ENCODE results near the gene STYXL1. TPM values are rescaled to one million over a fixed set of nuclear protein-coding genes. Genes with fewer than 3 reads are reported as not detected.
A peak's percentile ranks its signal among the peaks of the same experiment; 100 is the strongest.

Gene STYXL1
- total RNA-seq, 1 donor from 2014 or later: 46.3 TPM

DNA sequence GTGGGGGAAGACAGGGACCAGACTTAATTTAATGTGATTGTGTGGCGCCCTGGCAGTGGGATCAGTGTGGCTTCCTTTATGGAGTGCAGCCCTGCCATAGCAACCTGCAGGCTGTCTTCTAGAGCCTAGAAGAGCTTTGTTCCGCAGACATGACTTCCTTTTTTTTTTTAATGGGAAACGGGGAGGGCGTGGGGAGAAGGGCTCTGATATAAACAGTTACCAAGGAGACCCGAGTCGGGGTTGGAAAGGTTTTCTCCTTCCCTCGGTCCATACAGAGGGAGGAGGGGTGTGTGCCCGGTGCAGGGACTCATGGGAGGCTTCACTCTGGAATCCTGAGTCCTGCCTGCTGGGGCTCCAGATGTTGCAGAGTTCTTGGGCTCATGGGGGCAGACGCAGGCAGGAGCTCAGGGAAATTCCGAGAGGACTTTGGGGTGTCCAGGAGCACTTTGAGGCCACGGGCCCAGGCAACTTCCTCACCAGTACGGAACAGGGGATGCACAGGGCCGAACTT lies 80.3 kb downstream of the STYXL1 start:
- TF ChIP-seq, protein P1, sequence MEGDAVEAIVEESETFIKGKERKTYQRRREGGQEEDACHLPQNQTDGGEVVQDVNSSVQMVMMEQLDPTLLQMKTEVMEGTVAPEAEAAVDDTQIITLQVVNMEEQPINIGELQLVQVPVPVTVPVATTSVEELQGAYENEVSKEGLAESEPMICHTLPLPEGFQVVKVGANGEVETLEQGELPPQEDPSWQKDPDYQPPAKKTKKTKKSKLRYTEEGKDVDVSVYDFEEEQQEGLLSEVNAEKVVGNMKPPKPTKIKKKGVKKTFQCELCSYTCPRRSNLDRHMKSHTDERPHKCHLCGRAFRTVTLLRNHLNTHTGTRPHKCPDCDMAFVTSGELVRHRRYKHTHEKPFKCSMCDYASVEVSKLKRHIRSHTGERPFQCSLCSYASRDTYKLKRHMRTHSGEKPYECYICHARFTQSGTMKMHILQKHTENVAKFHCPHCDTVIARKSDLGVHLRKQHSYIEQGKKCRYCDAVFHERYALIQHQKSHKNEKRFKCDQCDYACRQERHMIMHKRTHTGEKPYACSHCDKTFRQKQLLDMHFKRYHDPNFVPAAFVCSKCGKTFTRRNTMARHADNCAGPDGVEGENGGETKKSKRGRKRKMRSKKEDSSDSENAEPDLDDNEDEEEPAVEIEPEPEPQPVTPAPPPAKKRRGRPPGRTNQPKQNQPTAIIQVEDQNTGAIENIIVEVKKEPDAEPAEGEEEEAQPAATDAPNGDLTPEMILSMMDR (IDR thresholded peaks at IDR 0.05; ENCODE audit: unreplicated experiment): no peak
- H3K27ac Mint-ChIP-seq (ENCODE audit: unreplicated experiment): peak overlapping the region; percentile 96
- no peak overlapping the region for H3K4me3 Mint-ChIP-seq (ENCODE audit: unreplicated experiment)
- no peaks in the 10 kb centered on the region for H3K9me3 Mint-ChIP-seq (ENCODE audit: unreplicated experiment)
- peak; percentile 28 for DNase-seq (ENCODE audit: low spot score)
- peaks cover 7% of the 10 kb centered on the region for H3K27me3 Mint-ChIP-seq (ENCODE audit: unreplicated experiment)
- peaks cover 26% of the 10 kb centered on the region for H3K4me1 Mint-ChIP-seq (ENCODE audit: unreplicated experiment)
- H3K36me3 Mint-ChIP-seq (ENCODE audit: low read depth, unreplicated experiment): peaks cover 9% of the 10 kb centered on the region

DNA sequence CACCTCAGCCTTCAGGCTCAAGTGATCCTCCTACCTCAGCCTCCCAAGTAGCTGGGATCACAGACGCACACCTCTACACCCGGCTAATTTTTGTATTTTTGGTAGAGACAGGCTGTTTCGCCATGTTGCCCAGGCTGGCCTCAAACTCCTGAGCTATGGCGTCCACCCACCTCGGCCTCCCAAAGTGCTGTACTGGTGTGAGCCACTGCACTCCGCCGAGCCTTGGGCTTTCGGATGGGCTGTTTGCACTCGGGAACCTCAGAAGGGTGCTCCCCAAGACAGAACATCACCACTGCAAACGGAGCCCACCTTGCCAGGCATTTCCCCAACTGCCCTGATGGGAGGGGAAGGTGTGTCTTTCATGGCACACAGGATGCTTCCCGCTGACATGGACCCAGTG lies 80.7 kb downstream of the STYXL1 start:
- Mint-ChIP-seq H3K9me3 (ENCODE audit: unreplicated experiment) (no peaks in the 10 kb centered on the region), H3K36me3 (ENCODE audit: low read depth, unreplicated experiment) (peaks cover 9% of the 10 kb centered on the region), H3K27me3 (ENCODE audit: unreplicated experiment) (peaks cover 8% of the 10 kb centered on the region), H3K27ac (ENCODE audit: unreplicated experiment) (peak overlapping the region; percentile 96), H3K4me3 (ENCODE audit: unreplicated experiment) (no peak overlapping the region), H3K4me1 (ENCODE audit: unreplicated experiment) (peaks cover 25% of the 10 kb centered on the region)
- TF ChIP-seq, protein P1 (IDR thresholded peaks at IDR 0.05; ENCODE audit: unreplicated experiment): no peak
- DNase-seq (ENCODE audit: low spot score): no peak

DNA sequence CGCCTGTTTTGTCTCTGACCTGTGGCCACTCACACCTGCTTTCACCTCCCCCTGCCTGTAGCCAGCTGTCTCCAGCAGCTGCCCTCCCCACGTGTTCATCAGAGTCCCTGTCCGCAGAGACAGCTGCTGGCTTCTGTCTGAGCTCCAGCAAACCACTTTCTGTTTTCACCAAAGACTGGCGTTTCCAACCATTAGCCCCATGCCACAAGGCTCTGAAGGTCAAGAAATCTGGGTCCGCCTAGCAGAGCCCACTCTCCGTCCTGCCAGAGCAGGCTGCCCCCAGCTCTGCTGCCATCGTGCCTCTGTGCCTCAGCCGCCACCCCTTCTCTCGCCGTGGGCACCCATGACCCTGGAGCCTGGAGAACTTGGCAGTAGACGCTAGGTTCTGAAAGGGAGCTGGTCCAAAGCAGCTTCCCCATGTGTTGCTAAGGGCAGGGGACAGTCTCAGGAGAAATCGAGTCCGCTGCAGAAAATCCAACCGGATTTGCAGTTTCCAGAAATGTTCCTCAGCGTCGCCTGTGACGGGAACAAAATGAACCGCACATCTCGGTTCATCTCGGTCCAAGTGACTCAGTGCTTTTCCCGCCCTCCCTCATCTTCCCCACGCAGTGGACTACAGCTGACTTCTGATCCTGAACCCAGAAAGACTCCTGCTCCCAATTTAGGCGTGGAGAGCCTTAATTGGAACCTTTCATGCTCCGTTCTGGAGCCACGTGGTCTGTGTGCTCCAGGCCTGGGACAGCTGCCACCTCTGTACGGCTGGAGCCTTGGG lies 81.4 kb downstream of the STYXL1 start:
- Mint-ChIP-seq H3K9me3 (ENCODE audit: unreplicated experiment) (no peaks in the 10 kb centered on the region), H3K36me3 (ENCODE audit: low read depth, unreplicated experiment) (peaks cover 9% of the 10 kb centered on the region), H3K27ac (ENCODE audit: unreplicated experiment) (peak overlapping the region; percentile 96), H3K4me3 (ENCODE audit: unreplicated experiment) (no peak overlapping the region), H3K27me3 (ENCODE audit: unreplicated experiment) (peaks cover 6% of the 10 kb centered on the region), H3K4me1 (ENCODE audit: unreplicated experiment) (peaks cover 18% of the 10 kb centered on the region)
- TF ChIP-seq, protein P1 (IDR thresholded peaks at IDR 0.05; ENCODE audit: unreplicated experiment): no peak
- no peak for DNase-seq (ENCODE audit: low spot score)

DNA sequence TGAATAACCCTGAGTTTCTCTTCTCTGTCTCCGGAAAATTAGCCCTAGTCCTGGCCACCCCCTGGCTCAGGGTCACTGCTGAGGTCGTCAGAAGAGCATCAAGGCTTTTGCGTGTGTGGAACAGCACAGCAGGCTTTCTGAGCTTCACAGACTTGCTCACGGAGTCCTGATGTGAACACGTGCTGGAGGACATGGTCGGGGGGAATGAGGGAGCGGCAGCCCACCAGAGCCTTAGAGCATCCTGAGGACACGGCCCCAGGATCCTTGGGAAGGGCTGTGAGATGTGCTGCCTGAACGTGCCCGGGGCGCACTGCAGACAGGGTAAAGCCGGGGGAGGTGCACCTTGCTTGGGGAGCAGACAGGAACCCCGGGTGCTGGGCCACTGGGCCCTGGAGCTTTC lies 82.2 kb downstream of the STYXL1 start:
- no peak for DNase-seq (ENCODE audit: low spot score)
- peaks cover 6% of the 10 kb centered on the region for H3K27me3 Mint-ChIP-seq (ENCODE audit: unreplicated experiment)
- no peak overlapping the region for H3K4me3 Mint-ChIP-seq (ENCODE audit: unreplicated experiment)
- no peak overlapping the region for H3K27ac Mint-ChIP-seq (ENCODE audit: unreplicated experiment)
- H3K36me3 Mint-ChIP-seq (ENCODE audit: low read depth, unreplicated experiment): peaks cover 9% of the 10 kb centered on the region
- TF ChIP-seq, protein P1 (IDR thresholded peaks at IDR 0.05; ENCODE audit: unreplicated experiment): no peak
- H3K4me1 Mint-ChIP-seq (ENCODE audit: unreplicated experiment): peaks cover 14% of the 10 kb centered on the region
- no peaks in the 10 kb centered on the region for H3K9me3 Mint-ChIP-seq (ENCODE audit: unreplicated experiment)

DNA sequence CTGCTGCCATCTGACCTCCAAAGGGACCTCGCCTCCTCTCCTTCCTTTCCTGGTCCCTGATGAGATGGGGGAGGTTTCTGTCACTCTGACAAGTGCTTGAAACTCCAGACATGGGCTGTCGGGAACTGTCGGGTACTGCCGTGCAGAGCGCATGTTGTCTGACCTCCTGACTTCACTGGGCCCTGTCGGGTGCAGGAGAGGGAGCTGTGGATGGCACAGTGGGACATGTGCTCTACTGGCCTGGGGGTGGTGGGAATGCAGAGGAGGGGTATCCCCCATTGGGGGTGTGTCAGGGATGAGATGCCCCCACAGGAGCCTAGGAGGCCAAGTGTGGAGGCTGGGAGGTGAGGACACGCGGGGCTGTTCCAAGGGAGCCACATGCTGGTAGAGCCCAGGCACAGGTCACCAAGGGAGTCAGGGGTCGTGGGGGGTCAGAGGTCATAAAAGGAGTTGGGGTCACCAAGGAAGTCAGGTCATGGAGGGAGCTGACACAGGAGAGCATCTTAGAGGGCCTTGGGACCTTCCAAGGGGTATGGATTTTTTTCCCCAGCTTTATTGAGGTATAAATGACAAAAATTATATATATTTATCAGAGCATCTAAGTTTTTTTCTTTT lies 84.3 kb downstream of the STYXL1 start:
- H3K27ac Mint-ChIP-seq (ENCODE audit: unreplicated experiment): no peak overlapping the region
- H3K27me3 Mint-ChIP-seq (ENCODE audit: unreplicated experiment): peaks cover 6% of the 10 kb centered on the region
- peaks cover 14% of the 10 kb centered on the region for H3K4me1 Mint-ChIP-seq (ENCODE audit: unreplicated experiment)
- no peaks in the 10 kb centered on the region for H3K9me3 Mint-ChIP-seq (ENCODE audit: unreplicated experiment)
- peaks cover 13% of the 10 kb centered on the region for H3K36me3 Mint-ChIP-seq (ENCODE audit: low read depth, unreplicated experiment)
- H3K4me3 Mint-ChIP-seq (ENCODE audit: unreplicated experiment): no peak overlapping the region
- no peak for DNase-seq (ENCODE audit: low spot score)
- TF ChIP-seq, protein P1 (IDR thresholded peaks at IDR 0.05; ENCODE audit: unreplicated experiment): no peak

All from endothelial cell (in vitro differentiated cells).